GM13976 (cell line): Measurements from ENCODE around the gene RNF4.

Experiments
- DNase-seq: peaks from one replicate; pipeline ENCODE4 v3.0.0; 2012; ENCODE audit warnings: low spot score
- CTCF ChIP-seq: IDR thresholded peaks from 2 replicates; pipeline ENCODE4 v1.5.1; 2012; ENCODE audit warnings: borderline replicate concordance, mild to moderate bottlenecking; ENCODE audit not compliant: insufficient read depth; ENCODE audit errors: extremely low read depth, missing control alignments, control extremely low read depth
- in situ Hi-C: fragments of 300-500 bp; cut with MboI; formaldehyde crosslinking; loops from one replicate; pipeline ENCODE4 v1.12.0; 2022; ENCODE audit warnings: low sequenced_read_pairs, mixed read lengths, inconsistent platforms; ENCODE audit not compliant: unreplicated experiment

RNF4 gene

GRCh38 chr4:2468456-2469191 is at the start of gene RNF4:
TSS of gene RNF4 (plus strand) at chr4:2469106. CDS start at chr4:2490494, 21,388 bp downstream.
- DNase-seq, result peak; percentile 99
- in situ Hi-C loops, result no loop called here
- TF ChIP-seq CTCF, result no peak

GRCh38 chr4:2419814-2420213 is 49.1 kb upstream of the RNF4 start:
- DNase-seq, result no peak
- in situ Hi-C loops, result no loop called here
- TF ChIP-seq CTCF, result no peak

- DNase-seq, result no peak
- TF ChIP-seq CTCF, result no peak
- in situ Hi-C loops, result no loop called here
Observed at GRCh38 chr4:2421928-2422327, 47.0 kb upstream of the RNF4 start.

- no peak for TF ChIP-seq CTCF
- no peak for DNase-seq
- in situ Hi-C loops, result no loop called here
Observed at GRCh38 chr4:2423066-2423465, 45.8 kb upstream of the RNF4 start.

- no peak for DNase-seq
- no peak for TF ChIP-seq CTCF
- in situ Hi-C loops, result no loop called here
Observed at GRCh38 chr4:2423695-2424094, 45.2 kb upstream of the RNF4 start.

GRCh38 chr4:2424581-2424980 is 44.3 kb upstream of the RNF4 start:
- in situ Hi-C loops, result no loop called here
- no peak for DNase-seq
- no peak for TF ChIP-seq CTCF
